ENCODE data around the gene LY6G6F. TPM values are rescaled to one million over a fixed set of nuclear protein-coding genes. Genes with fewer than 3 reads are reported as not detected.

The LY6G6F gene
- total and polyA plus RNA-seq, 2 donors (not counting 3 experiments of a cell fraction or from before 2014, with no cell fraction given), result not detected

- Histone ChIP-seq H3K9ac (replicated peaks; ENCODE audit: extremely low read depth, insufficient read depth, low read length) (peak overlapping the region; percentile 68), H3K9me1 (replicated peaks; ENCODE audit: control insufficient read depth, extremely low read depth, insufficient read depth, low read length) (no peaks in the 10 kb centered on the region), H3K36me3 (ENCODE audit: control insufficient read depth in 2 of 2, extremely low read depth in 1 of 2, insufficient read depth in 2 of 2, low read length in 2 of 2) (peaks cover 25 to 31% of the 10 kb centered on the region in 2 experiments), H3K9me3 (replicated peaks; ENCODE audit: control insufficient read depth, insufficient read depth, low read length) (no peaks in the 10 kb centered on the region), H4K20me1 (replicated peaks; ENCODE audit: control insufficient read depth, extremely low read depth, insufficient read depth, low read length) (no peaks in the 10 kb centered on the region), H3K4me2 (ENCODE audit: insufficient read depth, low read length) (peak overlapping the region; percentile 81), H2AFZ (ENCODE audit: low read depth, low read length) (peak overlapping the region; percentile 60), H3K27ac (ENCODE audit: insufficient read depth, low read depth, low read length) (peak overlapping the region; percentile 45), H3K79me2 (ENCODE audit: control insufficient read depth, insufficient read depth, low read length) (peaks cover 32% of the 10 kb centered on the region), H3K27me3 (ENCODE audit: control insufficient read depth in 2 of 2, insufficient read depth in 2 of 2, low read length in 2 of 2) (no peaks in the 10 kb centered on the region), H3K4me3 (replicated peaks in 1 of 3; ENCODE audit: insufficient read depth in 1 of 3, low read depth in 1 of 3, low read length in 3 of 3) (peak overlapping the region; percentile 70 to 94 (median 72)), H3K4me1 (ENCODE audit: control insufficient read depth, extremely low read depth, insufficient read depth, low read length) (peaks cover 24% of the 10 kb centered on the region)
- DNase-seq (ENCODE audit: low read depth, low spot score) (no peak), FAIRE-seq (no peak)
- TF ChIP-seq EZH2 (IDR thresholded peaks at IDR 0.05; ENCODE audit: borderline replicate concordance, low read depth, low read length, severe bottlenecking) (no peak), CTCF (IDR thresholded peaks at IDR 0.05; ENCODE audit: extremely low read depth in 1 of 2, insufficient read depth in 1 of 2, low read depth in 1 of 2, low read length in 2 of 2) (no peak), POLR2AphosphoS5 (IDR thresholded peaks at IDR 0.05; ENCODE audit: insufficient read depth, low read depth, low read length) (no peak)
- BruUV-seq (replicated peaks), result no TSS peak
- dilution Hi-C loops (cut with MboI; ENCODE audit: extremely low pct_ligation_motif_present, low sequenced_read_pairs) (no loop called here), intact Hi-C loops (cut with micrococcal nuclease) (loop anchor here (2.0 to 10.0 kb wide), 3 partner anchors 14 to 528 kb away; partner anchors contain the start of genes GPSM3, LY6G5C and PBX2)
- POLR2A ChIA-PET, result no interaction called here
- CTCF ChIA-PET, result no interaction called here
These were observed 40.2 kb upstream of the LY6G6F start for GRCh38 chr6:31666337-31666965.

GRCh38 chr6:31669676-31670075 is 37.0 kb upstream of the LY6G6F start, which contains the start of gene LY6G5B:
Gene LY6G5B, plus strand, starts transcription at chr6:31669976. Its CDS starts 975 bp downstream, at chr6:31670951.
- ChIA-PET POLR2A (no interaction called here), CTCF (interaction anchor here (0.6 to 1.9 kb wide), 2 partner anchors 67 to 160 kb away, joined by 3 to 8 read pairs; no protein-coding TSS in a partner anchor)
- dilution Hi-C loops (cut with MboI; ENCODE audit: extremely low pct_ligation_motif_present, low sequenced_read_pairs), result no loop called here
- no peak within 1 kb of the TSS for H3K27ac ChIP-seq (ENCODE audit: insufficient read depth, low read depth, low read length)
- H3K9ac ChIP-seq (replicated peaks; ENCODE audit: extremely low read depth, insufficient read depth, low read length), result no peak within 1 kb of the TSS
- H3K4me1 ChIP-seq (ENCODE audit: control insufficient read depth, extremely low read depth, insufficient read depth, low read length), result peaks cover 9% of the 10 kb centered on the region
- intact Hi-C loops (cut with micrococcal nuclease), result loop anchor here (5.0 to 10.0 kb wide), 2 partner anchors 163 to 525 kb away; partner anchors contain the start of genes GPSM3 and PBX2
- H3K27me3 ChIP-seq (ENCODE audit: control insufficient read depth in 2 of 2, insufficient read depth in 2 of 2, low read length in 2 of 2), result no peaks in the 10 kb centered on the region
- no peak within 1 kb of the TSS for H2AFZ ChIP-seq (ENCODE audit: low read depth, low read length)
- DNase-seq (ENCODE audit: low read depth, low spot score) (no peak), FAIRE-seq (no peak)
- no TSS peak for BruUV-seq (replicated peaks)
- no peak within 1 kb of the TSS for H3K4me3 ChIP-seq (replicated peaks in 1 of 3; ENCODE audit: insufficient read depth in 1 of 3, low read depth in 1 of 3, low read length in 3 of 3)
- no peak for TF ChIP-seq MAX (IDR thresholded peaks at IDR 0.05; ENCODE audit: insufficient read depth, insufficient read length)
- no peak for TF ChIP-seq CTCF (IDR thresholded peaks at IDR 0.05; ENCODE audit: extremely low read depth in 1 of 2, insufficient read depth in 1 of 2, low read depth in 1 of 2, low read length in 2 of 2)
- no peak for TF ChIP-seq FOS (IDR thresholded peaks at IDR 0.05; ENCODE audit: borderline replicate concordance, insufficient read depth, low read length)
- no peak for TF ChIP-seq POLR2AphosphoS5 (IDR thresholded peaks at IDR 0.05; ENCODE audit: insufficient read depth, low read depth, low read length)
- no peak for TF ChIP-seq JUN (IDR thresholded peaks at IDR 0.05; ENCODE audit: borderline replicate concordance, insufficient read depth, insufficient read length, low read depth)
- TF ChIP-seq POLR2A (IDR thresholded peaks at IDR 0.05; ENCODE audit: low read depth, low read length), result no peak
- TF ChIP-seq EZH2 (IDR thresholded peaks at IDR 0.05; ENCODE audit: borderline replicate concordance, low read depth, low read length, severe bottlenecking), result no peak
- TF ChIP-seq MYC (IDR thresholded peaks at IDR 0.05; ENCODE audit: low read depth, low read length), result no peak
- TF ChIP-seq GATA2 (IDR thresholded peaks at IDR 0.05; ENCODE audit: insufficient read depth, insufficient read length, low read depth, low read length), result no peak
- H4K20me1 ChIP-seq (replicated peaks; ENCODE audit: control insufficient read depth, extremely low read depth, insufficient read depth, low read length), result no peaks in the 10 kb centered on the region
- H3K4me2 ChIP-seq (ENCODE audit: insufficient read depth, low read length), result no peak within 1 kb of the TSS
- no peaks in the 10 kb centered on the region for H3K9me1 ChIP-seq (replicated peaks; ENCODE audit: control insufficient read depth, extremely low read depth, insufficient read depth, low read length)
- peaks cover 29 to 47% of the 10 kb centered on the region in 2 experiments for H3K36me3 ChIP-seq (ENCODE audit: control insufficient read depth in 2 of 2, extremely low read depth in 1 of 2, insufficient read depth in 2 of 2, low read length in 2 of 2)
- peaks cover 26% of the 10 kb centered on the region for H3K79me2 ChIP-seq (ENCODE audit: control insufficient read depth, insufficient read depth, low read length)
- no peaks in the 10 kb centered on the region for H3K9me3 ChIP-seq (replicated peaks; ENCODE audit: control insufficient read depth, insufficient read depth, low read length)

All from endothelial cell of umbilical vein (primary cell).